DOHH2 (cell line): ENCODE measurements around the gene MCCC1.

Experiments used
- H3F3A ChIP-seq: fragments of 200-600 bp; sonication (generic), shearing (Covaris generic); 2 replicates; pipeline ENCODE4 v1.6.0; 2016; ENCODE audit warnings: antibody characterized with exemption, mild to moderate bottlenecking; ENCODE audit not compliant: control insufficient read depth, insufficient read depth
- H3K27ac ChIP-seq: fragments of 200-600 bp; sonication (generic); 2 replicates; pipeline ENCODE4 v1.5.1; 2014; ENCODE audit warnings: low read depth, mild to moderate bottlenecking, low read length, moderate library complexity
- H3K27me3 ChIP-seq: fragments of 200-600 bp; sonication (generic); 2 replicates; pipeline ENCODE4 v1.6.1; 2014; ENCODE audit warnings: mild to moderate bottlenecking, low read length, mixed read lengths; ENCODE audit not compliant: control insufficient read depth
- H3K36me3 ChIP-seq: fragments of 200-600 bp; sonication (generic); 2 replicates; pipeline ENCODE4 v1.6.1; 2014; ENCODE audit warnings: mild to moderate bottlenecking, low read length, moderate library complexity, mixed read lengths; ENCODE audit not compliant: control insufficient read depth
- H3K4me1 ChIP-seq: fragments of 200-600 bp; sonication (generic); 2 replicates; pipeline ENCODE4 v1.6.1; 2014; ENCODE audit warnings: mild to moderate bottlenecking, low read length, mixed read lengths; ENCODE audit not compliant: control insufficient read depth
- H3K4me2 ChIP-seq: fragments of 200-600 bp; sonication (generic); 2 replicates; pipeline ENCODE4 v1.6.0; 2014; ENCODE audit warnings: mild to moderate bottlenecking, low read length, moderate library complexity
- H3K4me3 ChIP-seq: fragments of 200-600 bp; sonication (generic); 2 replicates; pipeline ENCODE4 v1.5.1; 2014; ENCODE audit warnings: mild to moderate bottlenecking, low read length, mixed read lengths
- H3K79me2 ChIP-seq: fragments of 200-600 bp; sonication (generic); 2 replicates; pipeline ENCODE4 v1.6.1; 2014; ENCODE audit warnings: mild to moderate bottlenecking, low read length, mixed read lengths; ENCODE audit not compliant: control insufficient read depth
- H3K9me2 ChIP-seq: fragments of 200-600 bp; sonication (generic); replicated peaks from 2 replicates; pipeline ENCODE4 v1.6.1; 2014; ENCODE audit warnings: mild to moderate bottlenecking, low read length, mixed read lengths; ENCODE audit not compliant: control insufficient read depth
- H3K9me3 ChIP-seq: fragments of 200-600 bp; sonication (generic); 2 replicates; pipeline ENCODE4 v1.6.1; 2014; ENCODE audit warnings: antibody characterized with exemption, low read length, mixed read lengths; ENCODE audit not compliant: control insufficient read depth, insufficient read depth
- H4K20me1 ChIP-seq: fragments of 200-600 bp; sonication (generic); 2 replicates; pipeline ENCODE4 v1.6.0; 2014; ENCODE audit warnings: low read depth, mild to moderate bottlenecking, antibody characterized with exemption, low read length, moderate library complexity; ENCODE audit not compliant: control insufficient read depth, insufficient read depth
- EZH2phosphoT487 ChIP-seq: fragments of 200-600 bp; sonication (generic); IDR thresholded peaks from 2 replicates; pipeline ENCODE4 v1.6.1; 2017; ENCODE audit warnings: borderline replicate concordance, mild to moderate bottlenecking, antibody characterized with exemption, low read length, moderate library complexity, mixed read lengths
- TF ChIP-seq, protein P1 (sequence below): fragments of 200-600 bp; sonication (generic); IDR thresholded peaks from one replicate; pipeline ENCODE4 v1.5.1; 2014; ENCODE audit warnings: antibody characterized with exemption, mild to moderate bottlenecking, low read depth, low read length; ENCODE audit not compliant: poor library complexity, severe bottlenecking

Gene MCCC1

DNA sequence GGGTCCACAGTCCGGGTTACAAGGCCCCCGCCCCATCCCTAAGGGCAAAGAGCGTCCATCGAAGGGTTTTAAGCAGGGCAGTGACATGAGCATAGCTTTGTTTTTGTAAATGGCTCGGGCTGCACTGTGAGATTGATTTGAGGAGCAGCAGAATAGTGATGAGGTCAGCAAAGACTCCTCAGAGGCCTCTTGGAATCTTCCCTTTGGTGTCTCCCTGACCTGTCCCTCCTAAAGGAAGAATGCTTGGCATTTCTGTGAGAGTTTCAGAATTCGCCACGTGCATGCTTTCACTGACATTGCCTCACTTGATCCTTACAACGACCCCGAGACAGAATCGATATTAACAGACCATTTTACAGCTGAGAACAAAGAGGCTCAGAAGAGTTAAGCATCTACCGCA, 42.9 kb upstream of the MCCC1 start:
- Histone ChIP-seq H3K9me2 (no peaks in the 10 kb centered on the region), H3K4me1 (no peaks in the 10 kb centered on the region), H3K4me3 (no peak overlapping the region), H3K4me2 (no peak overlapping the region), H3K9me3 (no peaks in the 10 kb centered on the region), H3K27ac (no peak overlapping the region), H3K27me3 (peaks cover 32% of the 10 kb centered on the region), H3F3A (no peaks in the 10 kb centered on the region), H4K20me1 (no peaks in the 10 kb centered on the region), H3K36me3 (no peaks in the 10 kb centered on the region), H3K79me2 (no peaks in the 10 kb centered on the region)
- no peak for TF ChIP-seq EZH2phosphoT487

DNA sequence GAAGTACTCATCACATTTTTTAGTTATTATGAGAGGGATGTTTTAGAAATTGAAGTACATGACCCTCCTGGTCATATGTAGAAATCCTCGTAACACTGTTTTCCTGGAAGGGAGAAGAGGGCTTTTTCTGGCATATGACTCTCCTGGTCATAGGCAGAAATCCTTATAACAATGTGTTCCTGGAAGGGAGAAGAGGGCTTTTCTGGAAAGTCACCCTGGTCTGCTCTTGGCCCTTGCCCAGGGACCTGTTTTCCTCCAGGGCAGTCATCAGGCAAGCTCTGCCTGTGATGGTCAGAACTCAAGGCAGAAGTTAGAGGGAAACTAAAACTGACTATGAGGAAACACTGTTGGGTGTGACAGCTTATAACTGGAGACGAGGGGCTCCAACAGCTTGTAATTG, 35.5 kb upstream of the MCCC1 start:
- TF ChIP-seq EZH2phosphoT487, result no peak
- TF ChIP-seq, protein P1, sequence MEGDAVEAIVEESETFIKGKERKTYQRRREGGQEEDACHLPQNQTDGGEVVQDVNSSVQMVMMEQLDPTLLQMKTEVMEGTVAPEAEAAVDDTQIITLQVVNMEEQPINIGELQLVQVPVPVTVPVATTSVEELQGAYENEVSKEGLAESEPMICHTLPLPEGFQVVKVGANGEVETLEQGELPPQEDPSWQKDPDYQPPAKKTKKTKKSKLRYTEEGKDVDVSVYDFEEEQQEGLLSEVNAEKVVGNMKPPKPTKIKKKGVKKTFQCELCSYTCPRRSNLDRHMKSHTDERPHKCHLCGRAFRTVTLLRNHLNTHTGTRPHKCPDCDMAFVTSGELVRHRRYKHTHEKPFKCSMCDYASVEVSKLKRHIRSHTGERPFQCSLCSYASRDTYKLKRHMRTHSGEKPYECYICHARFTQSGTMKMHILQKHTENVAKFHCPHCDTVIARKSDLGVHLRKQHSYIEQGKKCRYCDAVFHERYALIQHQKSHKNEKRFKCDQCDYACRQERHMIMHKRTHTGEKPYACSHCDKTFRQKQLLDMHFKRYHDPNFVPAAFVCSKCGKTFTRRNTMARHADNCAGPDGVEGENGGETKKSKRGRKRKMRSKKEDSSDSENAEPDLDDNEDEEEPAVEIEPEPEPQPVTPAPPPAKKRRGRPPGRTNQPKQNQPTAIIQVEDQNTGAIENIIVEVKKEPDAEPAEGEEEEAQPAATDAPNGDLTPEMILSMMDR, result no peak
- no peaks in the 10 kb centered on the region for H3F3A ChIP-seq
- H3K27ac ChIP-seq, result no peak overlapping the region

GRCh38 chr3:183132409-183132808, 33.1 kb upstream of the MCCC1 start:
- no peaks in the 10 kb centered on the region for H3F3A ChIP-seq
- H4K20me1 ChIP-seq, result no peaks in the 10 kb centered on the region
- no peaks in the 10 kb centered on the region for H3K9me2 ChIP-seq
- no peak overlapping the region for H3K4me3 ChIP-seq
- H3K79me2 ChIP-seq, result no peaks in the 10 kb centered on the region
- no peak overlapping the region for H3K4me2 ChIP-seq
- no peak for TF ChIP-seq EZH2phosphoT487
- TF ChIP-seq, protein P1, result no peak
- H3K27me3 ChIP-seq, result peaks cover 30% of the 10 kb centered on the region
- no peaks in the 10 kb centered on the region for H3K36me3 ChIP-seq
- peaks cover 6% of the 10 kb centered on the region; the same call in 1 of the 2 replicates for H3K9me3 ChIP-seq
- H3K4me1 ChIP-seq, result peaks cover 9% of the 10 kb centered on the region
- no peak overlapping the region for H3K27ac ChIP-seq

More for the DNA sequence above, 35.5 kb upstream of the MCCC1 start:
- H3K27me3 ChIP-seq, result peaks cover 41% of the 10 kb centered on the region
- no peaks in the 10 kb centered on the region for H4K20me1 ChIP-seq
- no peak overlapping the region for H3K4me3 ChIP-seq
- H3K9me3 ChIP-seq, result no peaks in the 10 kb centered on the region
- no peak overlapping the region for H3K4me2 ChIP-seq
- no peaks in the 10 kb centered on the region for H3K4me1 ChIP-seq
- H3K36me3 ChIP-seq, result no peaks in the 10 kb centered on the region
- no peaks in the 10 kb centered on the region for H3K79me2 ChIP-seq
- H3K9me2 ChIP-seq, result no peaks in the 10 kb centered on the region

DNA sequence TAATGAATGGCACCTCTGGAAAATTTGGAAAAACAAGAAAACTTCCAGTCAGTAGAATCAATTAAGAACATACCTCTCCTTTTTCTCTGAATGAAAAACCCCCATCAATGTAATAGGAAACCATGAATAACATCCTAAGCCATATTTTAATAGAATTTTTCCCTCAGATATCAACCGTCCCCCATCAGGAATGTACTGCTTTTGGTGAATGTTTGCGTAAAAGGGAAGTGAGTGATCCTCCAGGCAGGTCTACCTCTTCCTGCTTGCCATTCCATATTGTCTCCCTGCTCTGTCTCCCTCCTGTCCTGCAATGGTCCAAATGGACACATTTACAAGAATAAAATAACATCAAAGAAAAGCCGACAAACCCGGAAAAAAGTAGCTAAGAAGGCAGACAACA, 32.4 kb upstream of the MCCC1 start:
- H3K4me3 ChIP-seq, result no peak overlapping the region
- no peaks in the 10 kb centered on the region for H4K20me1 ChIP-seq
- H3F3A ChIP-seq, result no peaks in the 10 kb centered on the region
- H3K79me2 ChIP-seq, result no peaks in the 10 kb centered on the region
- no peak overlapping the region for H3K4me2 ChIP-seq
- TF ChIP-seq, protein P1, result no peak
- TF ChIP-seq EZH2phosphoT487, result no peak
- no peaks in the 10 kb centered on the region for H3K36me3 ChIP-seq
- H3K27ac ChIP-seq, result no peak overlapping the region
- no peaks in the 10 kb centered on the region for H3K9me2 ChIP-seq
- peaks cover 10% of the 10 kb centered on the region for H3K4me1 ChIP-seq
- H3K9me3 ChIP-seq, result peaks cover 6% of the 10 kb centered on the region; the same call in 1 of the 2 replicates
- peaks cover 30% of the 10 kb centered on the region for H3K27me3 ChIP-seq
